ENCODE measurements around the gene KRTDAP.
"Not testable (repeated sequence)": the region's sequence is repeated elsewhere in the genome, so short reads cannot be mapped to it uniquely, and the experiment has no call there.

The KRTDAP gene

GRCh38 chr19:35488677-35489076 lies 1.6 kb downstream of the KRTDAP start:
- no peak overlapping the region for H3K4me3 ChIP-seq (ENCODE audit: low read length)
- no peak overlapping the region for H2AFZ ChIP-seq (ENCODE audit: low read depth, low read length)
- H3K36me3 ChIP-seq (ENCODE audit: insufficient read depth, low read length), result no peaks in the 10 kb centered on the region
- no peaks in the 10 kb centered on the region for H3K9me3 ChIP-seq (ENCODE audit: low read length)
- H3K4me1 ChIP-seq (ENCODE audit: insufficient read depth, low read length), result no peaks in the 10 kb centered on the region
- peaks cover 30% of the 10 kb centered on the region for H3K27me3 ChIP-seq (ENCODE audit: insufficient read depth, low read length)

GRCh38 chr19:35487656-35488182 lies 2.5 kb downstream of the KRTDAP start:
- H3K36me3 ChIP-seq (ENCODE audit: insufficient read depth, low read length), result no peaks in the 10 kb centered on the region
- no peaks in the 10 kb centered on the region for H3K4me1 ChIP-seq (ENCODE audit: insufficient read depth, low read length)
- H3K4me3 ChIP-seq (ENCODE audit: low read length), result no peak overlapping the region
- no peaks in the 10 kb centered on the region for H3K9me3 ChIP-seq (ENCODE audit: low read length)
- no peak overlapping the region for H2AFZ ChIP-seq (ENCODE audit: low read depth, low read length)
- H3K27me3 ChIP-seq (ENCODE audit: insufficient read depth, low read length), result peaks cover 25% of the 10 kb centered on the region

GRCh38 chr19:35486268-35486708 lies 4.0 kb downstream of the KRTDAP start:
- Histone ChIP-seq H3K9me3 (ENCODE audit: low read length) (no peaks in the 10 kb centered on the region), H3K36me3 (ENCODE audit: insufficient read depth, low read length) (no peaks in the 10 kb centered on the region), H3K27me3 (ENCODE audit: insufficient read depth, low read length) (peaks cover 25% of the 10 kb centered on the region), H3K4me1 (ENCODE audit: insufficient read depth, low read length) (no peaks in the 10 kb centered on the region), H3K4me3 (ENCODE audit: low read length) (no peak overlapping the region), H2AFZ (ENCODE audit: low read depth, low read length) (no peak overlapping the region)

GRCh38 chr19:35484252-35485036 lies 5.8 kb downstream of the KRTDAP start:
- Histone ChIP-seq H3K4me3 (ENCODE audit: low read length) (no peak overlapping the region), H3K9me3 (ENCODE audit: low read length) (no peaks in the 10 kb centered on the region), H3K27me3 (ENCODE audit: insufficient read depth, low read length) (peaks cover 19% of the 10 kb centered on the region), H2AFZ (ENCODE audit: low read depth, low read length) (no peak overlapping the region), H3K36me3 (ENCODE audit: insufficient read depth, low read length) (no peaks in the 10 kb centered on the region), H3K4me1 (ENCODE audit: insufficient read depth, low read length) (no peaks in the 10 kb centered on the region)

- peaks cover 9% of the 10 kb centered on the region for H3K27me3 ChIP-seq (ENCODE audit: insufficient read depth, low read length)
These were observed 7.2 kb downstream of the KRTDAP start for GRCh38 chr19:35483089-35483488.

GRCh38 chr19:35478794-35479677 lies 11.2 kb downstream of the KRTDAP start:
- H3K36me3 ChIP-seq (ENCODE audit: insufficient read depth, low read length), result no peaks in the 10 kb centered on the region
- H3K4me3 ChIP-seq (ENCODE audit: low read length), result no peak overlapping the region
- H3K9me3 ChIP-seq (ENCODE audit: low read length), result no peaks in the 10 kb centered on the region
- no peaks in the 10 kb centered on the region for H3K27me3 ChIP-seq (ENCODE audit: insufficient read depth, low read length)
- H3K4me1 ChIP-seq (ENCODE audit: insufficient read depth, low read length), result no peaks in the 10 kb centered on the region
- no peak overlapping the region for H2AFZ ChIP-seq (ENCODE audit: low read depth, low read length)

More at GRCh38 chr19:35483089-35483488, 7.2 kb downstream of the KRTDAP start:
- Histone ChIP-seq H3K9me3 (ENCODE audit: low read length) (no peaks in the 10 kb centered on the region), H2AFZ (ENCODE audit: low read depth, low read length) (no peak overlapping the region), H3K4me1 (ENCODE audit: insufficient read depth, low read length) (no peaks in the 10 kb centered on the region), H3K36me3 (ENCODE audit: insufficient read depth, low read length) (no peaks in the 10 kb centered on the region), H3K4me3 (ENCODE audit: low read length) (no peak overlapping the region)

- no peak overlapping the region for H2AFZ ChIP-seq (ENCODE audit: low read depth, low read length)
- no peaks in the 10 kb centered on the region for H3K4me1 ChIP-seq (ENCODE audit: insufficient read depth, low read length)
- H3K9me3 ChIP-seq (ENCODE audit: low read length), result no peaks in the 10 kb centered on the region
- H3K36me3 ChIP-seq (ENCODE audit: insufficient read depth, low read length), result no peaks in the 10 kb centered on the region
- no peaks in the 10 kb centered on the region for H3K27me3 ChIP-seq (ENCODE audit: insufficient read depth, low read length)
- H3K4me3 ChIP-seq (ENCODE audit: low read length), result no peak overlapping the region
These were observed 14.1 kb downstream of the KRTDAP start for GRCh38 chr19:35476149-35476548.

- H3K36me3 ChIP-seq (ENCODE audit: insufficient read depth, low read length); H3K4me3 ChIP-seq (ENCODE audit: low read length); H2AFZ ChIP-seq (ENCODE audit: low read depth, low read length); H3K4me1 ChIP-seq (ENCODE audit: insufficient read depth, low read length); H3K9me3 ChIP-seq (ENCODE audit: low read length); H3K27me3 ChIP-seq (ENCODE audit: insufficient read depth, low read length): not testable (repeated sequence)
These were observed 15.7 kb downstream of the KRTDAP start for GRCh38 chr19:35474594-35474993.

- no peak overlapping the region for H2AFZ ChIP-seq (ENCODE audit: low read depth, low read length)
- no peaks in the 10 kb centered on the region for H3K4me1 ChIP-seq (ENCODE audit: insufficient read depth, low read length)
- no peaks in the 10 kb centered on the region for H3K27me3 ChIP-seq (ENCODE audit: insufficient read depth, low read length)
- H3K4me3 ChIP-seq (ENCODE audit: low read length), result no peak overlapping the region
- H3K9me3 ChIP-seq (ENCODE audit: low read length), result no peaks in the 10 kb centered on the region
- no peaks in the 10 kb centered on the region for H3K36me3 ChIP-seq (ENCODE audit: insufficient read depth, low read length)
These were observed 16.2 kb downstream of the KRTDAP start for GRCh38 chr19:35474104-35474503.

GRCh38 chr19:35471946-35472345 lies 18.3 kb downstream of the KRTDAP start:
- Histone ChIP-seq H3K36me3 (ENCODE audit: insufficient read depth, low read length) (no peaks in the 10 kb centered on the region), H3K27me3 (ENCODE audit: insufficient read depth, low read length) (no peaks in the 10 kb centered on the region), H3K9me3 (ENCODE audit: low read length) (no peaks in the 10 kb centered on the region), H3K4me3 (ENCODE audit: low read length) (no peak overlapping the region), H2AFZ (ENCODE audit: low read depth, low read length) (no peak overlapping the region), H3K4me1 (ENCODE audit: insufficient read depth, low read length) (no peaks in the 10 kb centered on the region)

- H3K4me1 ChIP-seq (ENCODE audit: insufficient read depth, low read length); H3K9me3 ChIP-seq (ENCODE audit: low read length); H3K27me3 ChIP-seq (ENCODE audit: insufficient read depth, low read length); H3K36me3 ChIP-seq (ENCODE audit: insufficient read depth, low read length); H2AFZ ChIP-seq (ENCODE audit: low read depth, low read length); H3K4me3 ChIP-seq (ENCODE audit: low read length): not testable (repeated sequence)
These were observed 19.2 kb downstream of the KRTDAP start for GRCh38 chr19:35471075-35471474.

- no peaks in the 10 kb centered on the region for H3K4me1 ChIP-seq (ENCODE audit: insufficient read depth, low read length)
- H2AFZ ChIP-seq (ENCODE audit: low read depth, low read length), result no peak overlapping the region
- no peak overlapping the region for H3K4me3 ChIP-seq (ENCODE audit: low read length)
- no peaks in the 10 kb centered on the region for H3K9me3 ChIP-seq (ENCODE audit: low read length)
- no peaks in the 10 kb centered on the region for H3K36me3 ChIP-seq (ENCODE audit: insufficient read depth, low read length)
- H3K27me3 ChIP-seq (ENCODE audit: insufficient read depth, low read length), result no peaks in the 10 kb centered on the region
These were observed 20.1 kb downstream of the KRTDAP start for GRCh38 chr19:35470128-35470527.

GRCh38 chr19:35468637-35469036 lies 21.6 kb downstream of the KRTDAP start:
- no peaks in the 10 kb centered on the region for H3K4me1 ChIP-seq (ENCODE audit: insufficient read depth, low read length)
- no peak overlapping the region for H3K4me3 ChIP-seq (ENCODE audit: low read length)
- no peaks in the 10 kb centered on the region for H3K36me3 ChIP-seq (ENCODE audit: insufficient read depth, low read length)
- H3K27me3 ChIP-seq (ENCODE audit: insufficient read depth, low read length), result no peaks in the 10 kb centered on the region
- H2AFZ ChIP-seq (ENCODE audit: low read depth, low read length), result no peak overlapping the region
- H3K9me3 ChIP-seq (ENCODE audit: low read length), result no peaks in the 10 kb centered on the region

Measured in neuron (in vitro differentiated cells).